ENCODE measurements around the gene HMCN2.
"Not testable (repeated sequence)": the region's sequence is repeated elsewhere in the genome, so short reads cannot be mapped to it uniquely, and the experiment has no call there.

The HMCN2 gene

GRCh38 chr9:130240410-130241197 is 25.0 kb upstream of the HMCN2 start:
- no peak for DNase-seq

GRCh38 chr9:130241198-130241535 is 24.4 kb upstream of the HMCN2 start:
- no peak for DNase-seq

DNA sequence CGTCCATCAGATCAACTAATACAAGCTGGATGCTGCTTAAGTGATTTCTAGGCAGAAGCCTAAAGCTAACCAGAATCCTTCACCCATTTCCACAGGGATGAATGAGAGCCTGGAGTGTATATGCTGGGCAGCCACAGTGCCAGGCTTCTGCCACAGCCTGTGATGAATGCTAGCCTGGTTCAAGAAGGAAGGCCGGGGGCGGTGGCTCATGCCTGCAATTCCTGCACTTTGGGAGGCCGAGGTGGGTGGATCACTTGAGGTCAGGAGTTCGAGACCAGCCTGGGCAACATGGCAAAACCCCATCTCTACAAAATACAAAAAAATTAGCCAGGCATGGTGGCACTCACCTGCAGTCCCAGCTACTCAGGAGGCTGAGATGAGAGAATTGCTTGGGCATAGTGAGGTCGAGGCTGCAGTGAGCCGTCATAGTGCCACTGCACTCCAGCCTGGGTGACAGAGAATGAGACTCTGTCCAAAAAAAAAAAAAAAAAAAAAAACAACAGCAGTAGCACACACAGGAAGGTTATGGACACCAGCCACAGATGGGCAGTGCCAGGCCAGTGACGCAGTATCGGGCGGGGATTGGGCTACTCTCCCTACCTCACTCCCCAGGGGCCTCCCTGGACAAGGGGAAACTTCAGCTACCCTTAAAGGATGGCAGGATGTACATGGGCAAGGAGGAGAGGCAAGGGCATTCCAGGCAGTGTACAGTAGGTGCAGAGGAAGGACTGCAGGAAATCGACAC is 23.1 kb upstream of the HMCN2 start:
- DNase-seq = no peak

DNA sequence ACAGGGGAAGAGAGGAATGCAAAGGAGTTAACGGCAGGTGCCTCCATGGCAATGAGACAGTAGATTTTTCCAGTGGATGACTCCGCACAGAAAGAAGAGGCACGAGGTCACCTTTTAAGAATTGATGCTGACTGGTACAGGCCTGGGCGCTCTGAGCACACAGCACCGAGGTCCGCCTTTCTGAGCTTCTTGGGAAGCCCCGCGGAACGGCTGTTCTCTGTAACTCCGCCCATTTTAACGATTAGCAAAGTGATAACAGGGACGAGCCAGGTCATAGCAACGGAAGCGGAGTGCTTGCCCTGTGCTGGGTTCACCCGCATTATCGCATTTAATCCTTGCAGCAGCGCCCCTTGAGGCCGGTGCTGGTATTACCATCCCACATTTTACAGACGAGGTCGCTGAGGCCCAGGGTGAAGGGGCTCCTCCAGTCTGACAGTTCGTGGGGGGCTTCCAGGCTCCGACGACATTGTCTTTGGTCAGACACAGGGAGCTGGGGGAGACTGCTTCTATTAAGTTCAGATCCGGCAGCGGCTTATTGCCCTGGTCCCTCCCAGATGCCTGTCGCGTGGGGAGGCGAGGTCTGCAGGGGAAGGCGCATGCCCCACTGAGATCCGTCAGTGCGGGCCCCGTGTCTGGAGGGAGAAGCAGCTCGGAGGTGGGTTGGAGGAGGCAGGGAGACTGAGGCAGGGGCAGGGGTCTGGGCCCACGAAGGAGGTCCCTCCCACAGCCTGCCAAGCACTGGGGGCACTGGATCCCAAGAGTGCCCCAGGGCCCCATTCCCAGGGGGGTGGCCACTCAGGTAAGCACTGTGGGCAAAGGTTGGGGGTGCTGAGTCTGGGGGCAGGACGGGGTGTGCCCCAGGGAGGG is 22.3 kb upstream of the HMCN2 start:
- peak; percentile 97 for DNase-seq

GRCh38 chr9:130243882-130244170 is 21.7 kb upstream of the HMCN2 start:
- no peak for DNase-seq

- no peak for DNase-seq
Measured at GRCh38 chr9:130244548-130245165, 20.9 kb upstream of the HMCN2 start.

DNA sequence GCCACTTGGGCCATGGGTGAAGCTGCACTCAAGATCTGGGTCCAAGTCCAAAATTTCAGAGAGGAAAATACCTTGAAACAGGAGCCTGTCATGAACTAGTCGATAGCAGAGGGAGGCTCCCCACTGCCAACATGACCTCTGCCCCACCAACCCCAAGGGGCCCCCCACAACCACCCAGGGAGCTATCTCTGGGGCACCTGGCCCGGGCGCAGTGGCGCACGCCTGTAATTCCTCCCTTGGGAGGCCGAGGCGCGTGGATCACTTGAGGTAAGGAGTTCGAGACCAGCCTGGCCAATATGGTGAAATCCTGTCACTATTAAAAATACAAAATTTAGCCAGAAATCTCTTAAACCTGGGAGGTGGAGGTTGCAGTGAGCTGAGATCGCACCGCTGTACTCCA is 20.1 kb upstream of the HMCN2 start:
- DNase-seq = no peak

DNA sequence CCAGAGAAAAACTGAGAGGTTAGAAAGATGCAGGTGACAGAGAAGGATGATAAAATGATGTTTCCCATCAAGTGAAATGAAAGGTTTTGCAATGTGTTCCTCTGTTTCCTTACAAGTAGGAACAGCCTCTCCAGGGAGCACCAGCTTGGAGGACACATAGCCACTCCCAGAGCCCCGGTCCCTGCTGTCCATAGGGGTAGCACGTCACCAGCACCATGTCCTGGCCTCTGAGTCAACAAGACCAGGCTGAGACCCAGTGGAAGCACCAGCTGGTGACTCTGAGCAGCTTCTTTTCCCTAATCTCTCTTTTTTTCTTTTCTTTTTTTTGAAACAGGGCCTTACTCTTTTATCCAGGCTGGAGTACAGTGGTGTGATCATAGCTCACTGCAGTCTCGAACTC is 19.4 kb upstream of the HMCN2 start:
- DNase-seq = no peak

- no peak for DNase-seq
Measured at GRCh38 chr9:130254747-130255630, 10.6 kb upstream of the HMCN2 start.

- no peak for DNase-seq
Measured at GRCh38 chr9:130255631-130256134, 9.9 kb upstream of the HMCN2 start.

DNA sequence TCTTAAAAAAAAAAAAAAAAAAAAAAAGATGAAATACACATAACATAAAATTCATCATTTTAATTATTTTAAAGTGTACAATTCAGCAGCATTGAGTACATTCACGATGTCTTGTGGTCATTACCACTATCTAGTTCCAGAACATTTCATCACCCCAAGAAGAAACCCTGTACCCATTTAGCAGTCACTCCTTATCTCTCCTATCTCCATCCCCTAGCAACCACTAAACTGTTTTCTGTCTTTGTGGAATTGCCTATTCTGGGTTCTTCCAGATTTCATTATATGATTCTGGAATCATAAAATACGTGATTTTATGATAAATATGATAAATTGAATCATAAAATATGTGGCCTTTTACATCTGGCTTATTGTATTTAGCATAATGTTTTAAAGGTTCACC is 8.9 kb upstream of the HMCN2 start:
- no peak for DNase-seq

DNA sequence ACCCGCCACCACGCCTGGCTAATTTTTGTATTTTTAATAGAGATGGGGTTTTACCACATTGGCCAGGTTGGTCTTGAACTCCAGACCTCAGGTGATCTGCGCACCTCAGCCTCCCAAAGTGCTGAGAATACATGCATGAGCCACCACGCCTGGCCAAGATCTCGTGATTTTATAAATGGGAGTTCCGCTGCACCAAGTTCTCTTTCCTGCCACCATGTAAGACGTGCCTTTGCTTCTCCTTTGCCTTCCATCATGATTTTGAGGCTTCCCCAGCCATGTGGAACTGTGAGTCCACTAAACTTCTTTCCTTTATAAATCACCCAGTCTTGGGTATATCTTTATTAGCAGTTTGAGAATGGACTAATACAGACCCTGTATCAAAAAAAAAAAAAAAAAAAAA is 7.4 kb upstream of the HMCN2 start:
- DNase-seq = not testable (repeated sequence)

DNA sequence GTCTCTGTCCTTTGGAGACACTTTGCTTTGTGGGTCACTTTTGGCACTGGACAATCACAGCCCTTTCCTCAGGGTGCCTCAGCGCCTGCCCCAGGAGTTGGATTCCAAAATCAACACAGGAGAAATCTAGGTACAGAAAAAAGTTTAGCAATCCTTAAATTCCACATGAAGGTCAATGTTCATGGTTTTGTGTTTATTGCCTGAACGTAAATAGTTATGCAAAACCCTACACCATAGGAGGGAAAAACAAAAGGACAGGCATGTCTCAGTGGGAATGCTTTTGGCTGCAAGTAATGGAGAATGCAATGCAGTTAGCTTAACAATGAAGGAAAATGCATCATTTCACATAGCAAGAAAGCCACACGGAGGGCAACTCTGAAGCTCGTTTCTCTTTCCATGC is 6.5 kb upstream of the HMCN2 start:
- peak; percentile 8 for DNase-seq

- no peak for DNase-seq
Measured at GRCh38 chr9:130260816-130261765, 4.5 kb upstream of the HMCN2 start.

DNA sequence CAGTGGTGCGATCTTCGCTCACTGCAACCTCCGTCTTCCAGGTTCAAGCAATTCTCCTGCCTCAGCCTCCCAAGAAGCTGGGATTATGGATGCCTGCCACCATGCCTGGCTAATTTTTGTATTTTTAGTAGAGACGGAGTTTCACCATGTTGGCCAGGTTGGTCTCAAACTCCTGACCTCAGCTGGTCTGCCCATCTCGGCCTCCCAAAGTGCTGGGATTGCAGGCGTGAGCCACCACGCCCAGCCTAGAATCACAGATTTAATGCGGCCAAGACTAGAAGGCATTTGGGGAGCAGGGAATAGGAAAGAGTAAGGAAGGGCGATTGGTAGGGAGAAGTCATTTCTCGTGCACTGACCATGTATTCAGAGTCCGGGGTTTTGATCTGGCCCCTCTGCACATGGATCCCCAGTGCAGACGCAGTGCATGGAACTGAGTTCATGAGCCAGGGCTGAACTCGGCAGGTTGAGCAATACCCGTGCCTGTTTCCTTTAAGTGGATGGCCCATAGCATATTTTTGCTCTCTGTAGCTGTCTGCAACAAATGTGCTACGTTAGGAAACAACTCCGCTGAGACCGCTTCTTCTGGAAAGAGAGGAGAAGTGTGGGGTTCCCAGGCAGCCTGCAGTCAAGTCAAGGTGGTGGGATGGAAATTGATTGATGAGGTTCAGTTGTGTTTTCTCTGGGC is 3.4 kb upstream of the HMCN2 start:
- no peak for DNase-seq

GRCh38 chr9:130262771-130263170 is 2.8 kb upstream of the HMCN2 start:
- DNase-seq = no peak

- DNase-seq = no peak
Measured at GRCh38 chr9:130263601-130264413, 1.8 kb upstream of the HMCN2 start.

- DNase-seq = no peak
Measured at GRCh38 chr9:130264414-130265350, 878 bp upstream of the HMCN2 start.
